Measurements from ENCODE around the gene COQ4.

Gene COQ4

DNA sequence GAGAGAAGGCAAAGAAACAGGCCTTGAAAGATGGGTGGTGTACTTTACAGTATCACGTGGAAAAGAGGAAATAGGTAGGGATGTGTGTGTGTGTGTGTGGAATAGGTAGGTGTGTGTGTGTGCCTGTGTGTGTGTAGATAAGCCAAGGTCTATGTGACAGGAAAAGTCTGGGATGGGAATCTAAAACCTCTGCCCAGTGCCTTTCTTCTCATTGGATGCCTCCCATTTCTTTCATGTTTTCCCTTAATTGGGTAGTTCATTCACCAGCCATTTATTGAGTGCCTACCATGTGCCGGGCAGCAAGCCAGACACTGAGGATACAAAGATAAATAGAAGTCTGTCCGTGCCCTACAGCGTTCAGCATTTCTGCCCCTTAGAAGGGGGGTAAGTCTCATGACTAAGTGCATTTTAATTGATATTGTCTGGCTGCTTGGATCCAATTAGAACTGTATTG, 49.6 kb downstream of the COQ4 start:
- in situ Hi-C loops (cut with MboI; ENCODE audit: low sequenced_read_pairs), result no loop called here

DNA sequence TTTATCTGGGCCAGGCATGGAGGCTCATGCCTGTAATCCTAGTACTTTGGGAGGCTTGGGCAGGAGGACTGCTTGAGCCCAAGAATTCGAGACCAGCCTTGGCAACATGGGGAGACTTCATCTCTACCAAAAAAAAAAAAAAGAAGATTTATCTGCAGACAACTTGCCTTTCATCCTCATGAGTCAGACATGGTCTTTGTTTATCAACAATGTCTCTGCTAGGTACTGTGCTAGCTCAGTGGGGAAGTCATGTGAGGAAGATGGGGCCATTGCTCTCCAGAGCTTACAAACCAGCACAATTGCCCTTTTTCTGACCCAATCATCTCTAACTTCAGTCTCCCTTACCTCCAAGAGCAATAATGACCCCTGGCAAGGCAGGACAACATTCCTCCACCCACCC, 50.1 kb downstream of the COQ4 start:
- in situ Hi-C loops (cut with MboI; ENCODE audit: low sequenced_read_pairs), result no loop called here

DNA sequence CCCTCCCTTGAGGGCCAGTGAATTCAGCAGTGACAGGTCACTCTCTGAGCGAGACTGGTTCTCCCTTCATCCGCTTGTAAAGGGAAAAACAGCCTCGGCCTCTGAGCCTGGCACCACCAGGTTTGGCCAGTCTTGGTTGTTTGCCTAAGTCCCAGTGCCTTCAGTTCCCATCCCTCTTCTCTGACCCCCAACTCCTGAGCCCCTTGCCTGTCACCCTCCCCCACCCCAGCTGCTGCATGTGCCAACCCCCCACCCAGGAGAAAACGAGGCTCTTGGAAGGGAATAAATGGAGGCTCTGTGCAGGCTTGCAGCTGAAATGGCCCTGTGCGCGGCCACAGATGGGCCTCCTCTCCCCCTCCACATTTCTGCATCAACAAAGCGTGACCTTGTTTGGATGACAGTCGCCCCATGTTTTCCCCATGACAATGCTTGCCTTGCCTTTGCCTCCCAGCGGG, 51.6 kb downstream of the COQ4 start:
- in situ Hi-C loops (cut with MboI; ENCODE audit: low sequenced_read_pairs), result no loop called here

DNA sequence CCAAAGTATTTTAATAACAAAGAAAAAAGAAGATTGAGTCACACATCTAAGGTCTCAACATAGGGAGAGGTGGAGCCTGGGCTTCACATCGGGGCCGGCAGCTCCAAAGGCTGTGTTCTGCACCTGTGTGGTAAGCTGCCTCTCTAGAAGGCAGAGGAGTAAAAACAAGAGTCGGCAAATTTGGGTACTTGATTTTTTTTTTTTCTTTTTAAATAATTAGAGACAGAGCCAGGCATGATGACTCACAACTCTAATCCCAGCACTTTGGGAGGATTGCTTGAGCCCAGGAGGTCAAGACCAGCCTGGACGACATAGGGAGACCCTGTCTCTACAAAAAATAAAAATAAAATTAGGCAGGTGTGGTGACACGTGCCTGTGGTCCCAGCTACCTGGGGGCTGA, 53.2 kb downstream of the COQ4 start:
- in situ Hi-C loops (cut with MboI; ENCODE audit: low sequenced_read_pairs), result no loop called here

DNA sequence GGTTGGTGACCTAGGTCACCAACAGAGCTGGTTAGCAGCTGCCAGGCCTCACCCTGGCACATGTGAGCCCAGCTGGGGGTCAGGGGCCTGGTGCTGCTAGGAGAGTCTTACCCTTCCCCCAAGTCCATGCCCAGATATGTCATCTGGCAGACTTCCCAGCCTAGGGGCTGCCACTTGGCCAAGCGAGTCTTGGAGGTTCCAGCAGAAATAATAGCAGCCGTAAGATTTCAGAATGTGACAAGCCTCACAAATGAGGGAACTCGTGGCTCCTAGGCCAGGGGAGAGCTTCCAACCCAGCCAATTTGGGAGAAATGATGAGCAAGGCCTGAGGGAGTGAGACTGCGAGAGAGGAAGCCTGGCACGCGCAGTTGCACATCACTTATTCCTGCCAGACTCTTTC, 59.6 kb downstream of the COQ4 start:
- in situ Hi-C loops (cut with MboI; ENCODE audit: low sequenced_read_pairs), result no loop called here

DNA sequence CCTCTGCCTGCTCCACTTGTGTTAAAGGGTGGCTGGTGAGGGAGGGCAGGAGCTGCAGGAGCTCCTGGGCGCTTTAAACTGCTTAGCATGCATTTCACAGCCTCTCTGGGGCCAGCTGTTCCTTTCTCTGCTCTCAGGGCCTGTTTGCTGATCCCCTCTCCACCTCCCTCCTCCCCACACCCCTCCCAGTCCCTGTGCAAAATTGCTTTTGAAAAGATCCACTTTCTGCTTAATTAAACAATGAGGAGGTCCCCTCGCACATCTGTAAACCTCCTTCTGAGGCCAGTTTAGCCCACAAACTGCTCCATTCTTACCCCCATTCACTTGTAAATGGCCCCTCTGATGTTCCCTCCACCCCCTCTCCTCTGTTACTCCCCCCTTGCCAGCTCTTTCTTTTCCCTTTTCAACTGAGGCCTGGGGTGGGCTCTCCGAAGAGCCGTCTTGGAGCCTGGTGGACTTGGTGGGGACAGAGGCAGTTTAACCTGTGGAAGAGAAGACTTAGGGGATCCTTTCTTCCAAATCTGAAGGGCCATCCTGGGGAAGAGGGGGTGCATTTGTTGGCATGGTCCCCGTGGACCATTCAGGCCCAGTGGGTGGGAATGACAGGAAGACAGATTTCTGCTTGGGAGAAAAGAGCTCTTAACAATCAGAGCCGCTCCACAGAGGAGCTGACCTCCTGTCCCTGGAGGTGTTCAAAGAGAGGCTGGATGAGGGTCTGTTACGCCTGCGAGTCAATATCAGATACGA, 60.5 kb downstream of the COQ4 start:
- in situ Hi-C loops (cut with MboI; ENCODE audit: low sequenced_read_pairs), result no loop called here
